NCI-H2171 (cell line): ENCODE data around the gene ZFTA.
A peak's percentile ranks its signal among the peaks of the same experiment; 100 is the strongest.

Experiments used
- DNase-seq: peaks from one replicate; lab custom pipeline; 2025; lab: John Stamatoyannopoulos, UW

ZFTA gene

GRCh38 chr11:63749624-63750023, 19.0 kb downstream of the ZFTA start:
- no peak for DNase-seq

DNA sequence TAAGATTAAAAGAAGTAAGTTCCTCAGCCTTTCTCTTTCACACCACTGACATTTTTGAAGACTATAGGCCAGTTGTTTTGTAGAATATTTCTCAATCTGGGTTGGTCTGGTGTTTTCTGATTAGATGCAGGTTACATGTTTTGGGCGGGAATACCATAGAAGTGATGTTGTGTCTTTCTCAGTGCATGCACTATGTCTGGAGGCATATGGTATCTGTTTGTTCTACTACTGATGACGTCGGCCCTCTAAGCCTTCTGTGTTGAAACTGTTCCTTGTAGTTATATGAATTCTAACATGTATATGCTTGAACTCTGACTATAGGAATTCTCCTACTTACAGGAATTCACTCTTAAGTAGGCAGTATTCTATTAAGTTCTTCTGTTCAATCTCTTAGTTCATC, 21.6 kb downstream of the ZFTA start:
- DNase-seq = no peak

DNA sequence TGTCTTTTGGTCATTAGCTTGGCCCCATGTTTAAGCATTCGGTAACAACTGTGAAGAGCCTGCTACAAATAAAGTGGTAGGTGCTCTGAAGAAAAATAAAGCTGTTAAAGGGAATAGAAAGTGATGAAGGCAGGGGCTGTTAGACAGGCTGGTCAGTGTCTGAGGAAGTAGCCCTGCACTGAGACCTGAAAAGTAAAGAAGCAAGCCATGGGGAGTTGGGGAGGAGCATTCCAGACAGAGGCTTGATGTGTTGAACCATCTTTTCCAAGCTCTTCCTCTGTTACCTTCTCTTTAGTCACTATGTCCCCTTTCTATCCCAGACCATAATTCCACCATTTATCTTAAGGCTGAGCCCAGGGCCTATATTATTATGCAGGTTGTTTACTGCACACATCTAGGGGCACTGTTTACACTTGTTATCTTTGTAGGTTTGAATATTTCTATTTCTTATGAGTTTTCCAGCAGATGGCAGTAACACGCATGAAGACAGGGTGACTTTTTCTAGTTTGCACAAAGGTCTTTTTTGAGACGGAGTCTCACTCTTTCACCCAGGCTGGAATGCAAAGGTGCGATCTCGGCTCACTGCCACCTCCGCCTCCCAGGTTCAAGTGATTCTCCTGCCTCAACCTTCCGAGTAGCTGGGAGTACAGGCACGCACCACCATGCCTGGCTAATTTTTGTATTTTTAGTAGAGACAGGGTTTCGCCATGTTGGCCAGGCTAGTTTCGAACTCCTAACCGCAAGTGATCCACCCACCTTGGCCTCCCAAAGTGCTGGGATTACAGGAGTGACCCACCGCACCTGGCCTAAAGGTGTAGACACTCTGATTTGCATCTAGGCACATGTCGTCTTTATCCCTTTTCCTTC, 23.0 kb downstream of the ZFTA start:
- DNase-seq = no peak

- peak; percentile 34 for DNase-seq
Observed at GRCh38 chr11:63738720-63739360, 29.7 kb downstream of the ZFTA start.

DNA sequence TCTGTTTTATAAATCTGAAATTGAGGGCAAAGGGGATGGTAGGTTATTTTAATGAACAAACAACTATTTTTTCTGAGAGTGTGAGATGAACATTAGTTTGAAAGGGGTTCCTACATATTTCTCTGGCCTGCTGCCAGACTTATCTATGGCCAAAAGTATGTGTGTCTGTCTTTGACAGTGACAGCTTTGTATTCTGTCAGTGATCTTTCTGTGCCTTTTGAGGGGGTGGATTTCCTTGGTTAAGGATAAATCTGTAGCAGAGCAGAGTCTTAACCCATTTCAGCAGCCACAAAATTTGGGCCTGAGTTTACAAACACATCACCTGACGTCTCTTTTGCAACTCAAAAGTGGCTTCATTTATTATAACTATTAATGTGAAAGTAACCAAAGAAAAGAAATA, 30.9 kb downstream of the ZFTA start:
- DNase-seq = no peak

GRCh38 chr11:63736864-63737263, 31.7 kb downstream of the ZFTA start:
- no peak for DNase-seq

DNA sequence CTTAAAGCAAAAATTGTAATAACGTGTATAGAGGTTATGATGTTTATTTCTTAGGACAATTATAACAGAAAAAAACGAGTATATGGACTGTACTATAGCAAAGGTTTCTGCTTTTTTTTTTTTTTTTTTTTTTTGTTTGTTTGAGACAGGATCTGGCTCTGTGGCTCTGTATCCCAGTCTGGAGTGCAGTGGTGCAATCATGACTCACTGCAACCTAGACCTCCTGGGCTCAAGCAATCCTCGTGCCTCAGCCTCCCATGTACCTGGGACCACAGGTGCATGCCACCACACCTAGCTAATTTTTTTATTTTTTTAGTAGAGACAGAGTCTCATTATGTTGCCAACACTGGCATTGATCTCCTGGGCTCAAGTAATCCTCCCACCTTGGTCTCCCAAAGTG, 39.2 kb downstream of the ZFTA start:
- no peak for DNase-seq

DNA sequence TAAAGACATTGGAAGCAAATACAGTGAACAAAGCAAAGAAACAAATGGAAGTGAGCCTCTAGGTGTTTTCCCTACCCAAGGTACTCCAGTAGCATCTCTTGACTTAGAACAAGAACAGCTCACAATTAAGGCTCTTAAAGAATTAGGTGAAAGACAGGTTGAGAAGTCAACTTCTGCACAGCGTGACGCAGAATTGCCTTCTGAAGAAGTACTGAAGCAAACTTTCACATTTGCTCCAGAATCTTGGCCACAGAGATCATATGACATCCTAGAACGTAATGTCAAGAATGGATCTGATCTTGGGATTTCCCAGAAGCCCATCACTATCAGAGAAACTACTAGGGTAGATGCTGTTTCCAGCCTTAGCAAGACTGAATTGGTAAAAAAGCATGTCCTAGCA, 48.0 kb downstream of the ZFTA start:
- no peak for DNase-seq

- no peak for DNase-seq
Observed at GRCh38 chr11:63719987-63720386, 48.6 kb downstream of the ZFTA start.

DNA sequence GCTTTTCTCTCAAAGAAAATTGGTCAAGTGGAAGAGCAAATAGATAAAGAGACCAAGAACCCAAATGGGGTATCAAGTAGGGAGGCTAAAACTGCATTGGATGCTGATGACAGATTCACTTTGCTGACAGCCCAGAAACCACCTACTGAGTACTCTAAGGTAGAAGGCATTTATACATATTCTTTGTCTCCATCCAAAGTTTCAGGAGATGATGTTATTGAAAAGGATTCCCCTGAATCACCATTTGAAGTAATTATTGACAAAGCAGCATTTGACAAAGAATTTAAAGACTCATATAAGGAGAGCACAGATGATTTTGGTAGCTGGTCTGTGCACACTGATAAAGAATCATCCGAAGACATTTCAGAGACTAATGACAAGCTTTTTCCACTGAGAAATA, 49.6 kb downstream of the ZFTA start:
- no peak for DNase-seq
